C4-2B (cell line): ENCODE measurements around the gene EEIG1.

ENCODE experiments used
- CTCF ChIP-seq: fragments of 450-650 bp; conservative IDR thresholded peaks from 2 replicates; pipeline ENCODE4 v1.5.1; 2017; ENCODE audit warnings: mild to moderate bottlenecking
- ZFX ChIP-seq: fragments of 450-650 bp; IDR thresholded peaks from 2 replicates; pipeline ENCODE4 v1.6.1; 2017

- TF ChIP-seq CTCF: no peak
- no peak for TF ChIP-seq ZFX
These were observed 8.3 kb upstream of the EEIG1 start for GRCh38 chr9:127989094-127989493.
